HG03460 (cell line): ENCODE results near the gene DPF1.

Experiments used
- ATAC-seq: cut with Tn5 transposase; IDR thresholded peaks from one replicate; pipeline ENCODE4 v1.9.1; 2021; ENCODE audit not compliant: unreplicated experiment

Gene DPF1

GRCh38 chr19:38202504-38202903 is 21.5 kb downstream of the DPF1 start:
- no peak for ATAC-seq

GRCh38 chr19:38201731-38202130 is 22.3 kb downstream of the DPF1 start:
- ATAC-seq = no peak

- no peak for ATAC-seq
Observed at GRCh38 chr19:38199340-38199739, 24.7 kb downstream of the DPF1 start.

- no peak for ATAC-seq
Observed at GRCh38 chr19:38197937-38198704, 25.9 kb downstream of the DPF1 start.

- no peak for ATAC-seq
Observed at GRCh38 chr19:38196948-38197656, 26.9 kb downstream of the DPF1 start.

- no peak for ATAC-seq
Observed at GRCh38 chr19:38196245-38196837, 27.7 kb downstream of the DPF1 start.

- no peak for ATAC-seq
Observed at GRCh38 chr19:38195237-38195636, 28.8 kb downstream of the DPF1 start.

GRCh38 chr19:38194061-38194701 is 29.8 kb downstream of the DPF1 start:
- ATAC-seq = no peak

GRCh38 chr19:38193445-38193844 is 30.6 kb downstream of the DPF1 start:
- no peak for ATAC-seq

- ATAC-seq = no peak
Observed at GRCh38 chr19:38191747-38192146, 32.3 kb downstream of the DPF1 start.

- ATAC-seq = no peak
Observed at GRCh38 chr19:38190793-38191192, 33.2 kb downstream of the DPF1 start.

- no peak for ATAC-seq
Observed at GRCh38 chr19:38190061-38190460, 34.0 kb downstream of the DPF1 start.

GRCh38 chr19:38185562-38185961 is 38.5 kb downstream of the DPF1 start:
- ATAC-seq = no peak

- no peak for ATAC-seq
Observed at GRCh38 chr19:38184815-38185214, 39.2 kb downstream of the DPF1 start.

- no peak for ATAC-seq
Observed at GRCh38 chr19:38183251-38183897, 40.6 kb downstream of the DPF1 start.

GRCh38 chr19:38182536-38183210 is 41.3 kb downstream of the DPF1 start:
- ATAC-seq = no peak

GRCh38 chr19:38180071-38180470 is 44.0 kb downstream of the DPF1 start:
- ATAC-seq = no peak

- no peak for ATAC-seq
Observed at GRCh38 chr19:38175422-38175821, 48.6 kb downstream of the DPF1 start.

GRCh38 chr19:38173291-38174041 is 50.6 kb downstream of the DPF1 start:
- no peak for ATAC-seq

GRCh38 chr19:38172001-38172400 is 52.0 kb downstream of the DPF1 start:
- no peak for ATAC-seq
